Gastroesophageal sphincter (tissue), 3 donors: ENCODE measurements around the gene SOHLH1.

Experiments
- CTCF ChIP-seq, 4 experiments: fragments of 200-600 bp in 2 of 4; fragments of 450-650 bp in 2 of 4; sonication (generic) in 1 of 4; IDR thresholded peaks; one replicate each; pipeline ENCODE4 v1.5.1; 2017 to 2019; ENCODE audit warnings: antibody characterized with exemption in 4 of 4, mild to moderate bottlenecking in 2 of 4, moderate library complexity in 2 of 4
- POLR2A ChIP-seq, 2 donors: fragments of 450-650 bp; IDR thresholded peaks; one replicate each; pipeline ENCODE4 v1.6.1; 2017; ENCODE audit warnings: antibody characterized with exemption in 2 of 2, mild to moderate bottlenecking in 2 of 2, moderate library complexity in 1 of 2

DNA sequence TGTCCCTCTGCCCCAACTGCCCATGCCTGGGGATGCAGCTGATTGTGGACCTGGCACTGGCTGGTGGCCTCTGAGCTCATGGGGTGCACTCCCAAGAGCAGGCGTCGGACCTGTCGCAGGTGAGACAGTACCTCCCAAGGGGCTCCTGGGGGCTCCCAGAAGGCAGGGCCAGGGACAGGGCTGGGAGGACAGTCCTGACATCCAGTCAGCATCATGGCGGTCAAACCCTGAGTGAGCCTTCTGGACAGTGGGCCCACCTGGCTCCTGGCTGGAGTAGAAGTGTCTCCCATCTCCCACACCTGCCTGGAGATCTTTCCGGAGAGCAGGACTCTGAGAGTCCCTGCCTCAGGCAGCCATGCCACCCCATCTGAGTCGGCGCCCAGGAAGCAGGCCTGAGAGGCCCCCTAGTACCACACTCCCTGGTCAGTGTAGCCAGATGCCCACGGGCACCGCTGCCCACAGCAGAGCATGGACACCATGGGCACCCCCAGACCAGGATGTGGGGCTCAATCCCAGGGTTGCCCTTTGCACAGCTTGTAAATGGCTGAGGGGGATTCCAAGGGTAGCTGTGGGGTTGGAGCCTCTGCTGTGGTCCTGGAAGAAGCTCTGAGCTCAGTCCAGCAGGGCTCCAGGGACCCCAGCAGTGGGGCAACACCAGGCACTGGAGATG, 29.5 kb downstream of the SOHLH1 start:
- TF ChIP-seq CTCF (IDR thresholded peaks at IDR 0.05) (no peak), POLR2A (IDR thresholded peaks at IDR 0.05) (no peak)
